Gastroesophageal sphincter (tissue), 3 donors: ENCODE results near the gene NAP1L1.

Source experiments
- EP300 ChIP-seq: sonication (generic); formaldehyde crosslinking; IDR thresholded peaks from one replicate; pipeline ENCODE4 v1.6.1; 2017; ENCODE audit warnings: antibody characterized with exemption, mild to moderate bottlenecking
- POLR2A ChIP-seq, 2 donors: fragments of 450-650 bp; IDR thresholded peaks; one replicate each; pipeline ENCODE4 v1.6.1; 2017; ENCODE audit warnings: antibody characterized with exemption in 2 of 2, mild to moderate bottlenecking in 2 of 2, moderate library complexity in 1 of 2
- POLR2AphosphoS5 ChIP-seq: sonication (generic); formaldehyde crosslinking; IDR thresholded peaks from one replicate; pipeline ENCODE4 v1.6.1; 2017; ENCODE audit warnings: antibody characterized with exemption
- TF ChIP-seq, protein P1 (sequence below), 4 experiments: fragments of 200-600 bp in 2 of 4; fragments of 450-650 bp in 2 of 4; sonication (generic) in 1 of 4; IDR thresholded peaks; one replicate each; pipeline ENCODE4 v1.5.1; 2017 to 2019; ENCODE audit warnings: antibody characterized with exemption in 4 of 4, mild to moderate bottlenecking in 2 of 4, moderate library complexity in 2 of 4

DNA sequence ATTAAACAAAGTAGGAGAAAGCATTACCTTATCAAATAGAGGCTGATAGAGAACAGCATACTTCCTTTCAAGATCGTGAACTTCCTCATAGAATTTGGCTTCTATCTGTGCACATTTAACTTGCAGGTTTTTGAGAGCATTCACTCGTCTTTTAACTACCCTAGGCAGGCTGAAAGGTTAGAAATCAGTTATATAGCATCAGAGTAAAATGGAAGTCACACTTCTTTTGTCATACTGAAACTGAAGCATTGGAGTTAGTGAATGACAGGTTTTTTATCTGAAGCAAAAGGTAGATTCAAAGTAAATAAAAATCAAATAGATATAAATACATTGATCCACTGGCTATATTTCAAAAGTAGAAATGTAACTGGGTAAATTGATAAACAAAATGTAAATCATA, 24.4 kb downstream of the NAP1L1 start:
- TF ChIP-seq, protein P1, sequence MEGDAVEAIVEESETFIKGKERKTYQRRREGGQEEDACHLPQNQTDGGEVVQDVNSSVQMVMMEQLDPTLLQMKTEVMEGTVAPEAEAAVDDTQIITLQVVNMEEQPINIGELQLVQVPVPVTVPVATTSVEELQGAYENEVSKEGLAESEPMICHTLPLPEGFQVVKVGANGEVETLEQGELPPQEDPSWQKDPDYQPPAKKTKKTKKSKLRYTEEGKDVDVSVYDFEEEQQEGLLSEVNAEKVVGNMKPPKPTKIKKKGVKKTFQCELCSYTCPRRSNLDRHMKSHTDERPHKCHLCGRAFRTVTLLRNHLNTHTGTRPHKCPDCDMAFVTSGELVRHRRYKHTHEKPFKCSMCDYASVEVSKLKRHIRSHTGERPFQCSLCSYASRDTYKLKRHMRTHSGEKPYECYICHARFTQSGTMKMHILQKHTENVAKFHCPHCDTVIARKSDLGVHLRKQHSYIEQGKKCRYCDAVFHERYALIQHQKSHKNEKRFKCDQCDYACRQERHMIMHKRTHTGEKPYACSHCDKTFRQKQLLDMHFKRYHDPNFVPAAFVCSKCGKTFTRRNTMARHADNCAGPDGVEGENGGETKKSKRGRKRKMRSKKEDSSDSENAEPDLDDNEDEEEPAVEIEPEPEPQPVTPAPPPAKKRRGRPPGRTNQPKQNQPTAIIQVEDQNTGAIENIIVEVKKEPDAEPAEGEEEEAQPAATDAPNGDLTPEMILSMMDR (IDR thresholded peaks at IDR 0.05) = no peak
- TF ChIP-seq POLR2AphosphoS5 = no peak
- TF ChIP-seq POLR2A (IDR thresholded peaks at IDR 0.05) = no peak
- no peak for TF ChIP-seq EP300
